Measurements from ENCODE around the gene MEIS1.

DNA sequence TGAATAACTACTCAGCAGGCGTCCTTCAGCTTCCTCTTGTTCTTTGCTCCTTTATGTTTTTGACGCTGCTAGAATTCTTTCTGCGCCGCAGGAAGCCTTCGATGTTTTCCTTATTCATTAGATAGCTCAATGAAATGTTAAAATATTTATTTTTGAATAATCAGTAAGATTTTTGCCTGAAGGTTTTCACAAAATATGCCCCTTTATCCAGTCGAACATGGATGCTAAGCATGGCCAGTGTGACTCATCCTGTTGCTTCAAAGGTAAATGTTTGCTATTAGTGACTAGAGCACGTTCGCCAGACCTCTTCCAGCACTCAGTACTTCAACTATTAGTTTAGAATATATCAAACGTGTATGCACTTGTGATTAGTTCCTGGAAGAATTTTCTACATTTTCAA is 7.6 kb upstream of the MEIS1 start:
- TF ChIP-seq, protein P1, sequence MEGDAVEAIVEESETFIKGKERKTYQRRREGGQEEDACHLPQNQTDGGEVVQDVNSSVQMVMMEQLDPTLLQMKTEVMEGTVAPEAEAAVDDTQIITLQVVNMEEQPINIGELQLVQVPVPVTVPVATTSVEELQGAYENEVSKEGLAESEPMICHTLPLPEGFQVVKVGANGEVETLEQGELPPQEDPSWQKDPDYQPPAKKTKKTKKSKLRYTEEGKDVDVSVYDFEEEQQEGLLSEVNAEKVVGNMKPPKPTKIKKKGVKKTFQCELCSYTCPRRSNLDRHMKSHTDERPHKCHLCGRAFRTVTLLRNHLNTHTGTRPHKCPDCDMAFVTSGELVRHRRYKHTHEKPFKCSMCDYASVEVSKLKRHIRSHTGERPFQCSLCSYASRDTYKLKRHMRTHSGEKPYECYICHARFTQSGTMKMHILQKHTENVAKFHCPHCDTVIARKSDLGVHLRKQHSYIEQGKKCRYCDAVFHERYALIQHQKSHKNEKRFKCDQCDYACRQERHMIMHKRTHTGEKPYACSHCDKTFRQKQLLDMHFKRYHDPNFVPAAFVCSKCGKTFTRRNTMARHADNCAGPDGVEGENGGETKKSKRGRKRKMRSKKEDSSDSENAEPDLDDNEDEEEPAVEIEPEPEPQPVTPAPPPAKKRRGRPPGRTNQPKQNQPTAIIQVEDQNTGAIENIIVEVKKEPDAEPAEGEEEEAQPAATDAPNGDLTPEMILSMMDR (conservative IDR thresholded peaks at IDR 0.05 in 1 of 2, IDR thresholded peaks at IDR 0.05 in 1 of 2; ENCODE audit: low read depth in 1 of 2, low read length in 2 of 2): no peak
- no peak for TF ChIP-seq EZH2 (IDR thresholded peaks at IDR 0.05; ENCODE audit: low read length, missing control alignments)
